ENCODE data around the gene NME7.

- no peak for TF ChIP-seq CTCF (IDR thresholded peaks at IDR 0.05; ENCODE audit: low read depth, low read length, missing input control)
- no peak for TF ChIP-seq YY1 (IDR thresholded peaks at IDR 0.05)
- TF ChIP-seq JUND (IDR thresholded peaks at IDR 0.05) = no peak
- TF ChIP-seq EGR1 (IDR thresholded peaks at IDR 0.05; ENCODE audit: low read depth in 2 of 2) = no peak
- no peak for TF ChIP-seq ATF3 (IDR thresholded peaks at IDR 0.05)
- no peak for TF ChIP-seq RAD21 (IDR thresholded peaks at IDR 0.05)
- no peak for TF ChIP-seq TAF1 (conservative IDR thresholded peaks at IDR 0.05)
- TF ChIP-seq HNF4G (IDR thresholded peaks at IDR 0.05) = no peak
- no peak for TF ChIP-seq GABPA (IDR thresholded peaks at IDR 0.05 in 1 of 2, conservative IDR thresholded peaks at IDR 0.05 in 1 of 2)
- no peak for TF ChIP-seq RXRA (IDR thresholded peaks at IDR 0.05)
- TF ChIP-seq REST (IDR thresholded peaks at IDR 0.05) = no peak
- TF ChIP-seq MAX (IDR thresholded peaks at IDR 0.05) = no peak
- no peak for TF ChIP-seq NR2F2 (IDR thresholded peaks at IDR 0.05)
Observed at GRCh38 chr1:169184812-169185211, 182.8 kb downstream of the NME7 start.

All from liver (tissue), 3 donors.